ENCODE results near the gene TMEM214.
A peak's percentile ranks its signal among the peaks of the same experiment; 100 is the strongest.

TMEM214 gene

DNA sequence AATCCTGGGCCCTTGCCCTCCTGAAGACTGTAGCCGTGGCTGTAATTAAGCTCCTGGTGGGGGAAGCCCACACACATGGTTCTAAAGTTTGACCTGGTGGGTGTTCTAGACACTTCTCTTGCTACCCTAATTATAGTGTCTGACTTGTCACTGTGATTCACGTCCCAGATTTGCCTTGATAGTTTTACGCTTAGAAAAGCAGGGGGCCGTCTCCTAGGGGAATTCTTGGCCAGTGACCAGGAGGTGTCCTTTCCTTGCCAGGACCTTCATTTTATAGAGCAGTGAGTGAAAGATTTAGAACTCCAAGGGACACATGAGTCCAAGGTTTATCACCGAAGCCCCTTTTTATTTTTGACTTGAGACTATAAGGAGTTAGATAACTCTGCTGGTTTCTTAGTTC lies 9.0 kb downstream of the TMEM214 start:
- H3K27me3 Mint-ChIP-seq = no peaks in the 10 kb centered on the region
- H3K9me3 Mint-ChIP-seq = no peaks in the 10 kb centered on the region
- peaks cover 46% of the 10 kb centered on the region for H3K36me3 Mint-ChIP-seq (ENCODE audit: low read depth)
- peaks cover 24% of the 10 kb centered on the region for H3K4me1 Mint-ChIP-seq (ENCODE audit: low read depth)
- no peak overlapping the region for H3K4me3 Mint-ChIP-seq
- H3K27ac Mint-ChIP-seq = peak overlapping the region; percentile 68

DNA sequence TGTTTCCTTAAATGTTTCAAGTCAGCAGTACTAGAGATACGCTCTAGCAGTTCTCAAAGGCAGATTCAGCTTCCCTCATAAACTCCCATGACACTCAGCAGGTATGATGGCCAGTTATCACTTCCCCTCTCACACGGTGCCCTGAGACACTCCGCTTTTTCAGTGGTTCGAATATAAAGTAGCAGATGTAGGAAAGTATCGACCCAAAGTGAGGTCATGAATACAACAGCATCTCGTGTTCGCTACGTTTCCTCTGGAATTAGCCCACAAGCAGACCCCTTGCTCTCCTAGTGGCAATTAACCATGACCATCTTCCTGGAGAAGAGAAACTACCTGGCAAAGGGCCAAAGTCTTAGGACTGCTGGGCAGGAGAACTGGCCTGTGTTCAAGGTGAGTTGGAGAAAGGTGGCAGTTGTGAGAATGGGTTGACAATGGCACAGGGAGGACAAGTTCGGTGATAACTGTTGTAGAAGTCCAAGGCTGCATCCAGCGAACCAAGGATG lies 9.4 kb downstream of the TMEM214 start:
- H3K27ac Mint-ChIP-seq = no peak overlapping the region
- H3K9me3 Mint-ChIP-seq = no peaks in the 10 kb centered on the region
- H3K27me3 Mint-ChIP-seq = no peaks in the 10 kb centered on the region
- H3K36me3 Mint-ChIP-seq (ENCODE audit: low read depth) = peaks cover 41% of the 10 kb centered on the region
- H3K4me3 Mint-ChIP-seq = no peak overlapping the region
- peaks cover 24% of the 10 kb centered on the region for H3K4me1 Mint-ChIP-seq (ENCODE audit: low read depth)

DNA sequence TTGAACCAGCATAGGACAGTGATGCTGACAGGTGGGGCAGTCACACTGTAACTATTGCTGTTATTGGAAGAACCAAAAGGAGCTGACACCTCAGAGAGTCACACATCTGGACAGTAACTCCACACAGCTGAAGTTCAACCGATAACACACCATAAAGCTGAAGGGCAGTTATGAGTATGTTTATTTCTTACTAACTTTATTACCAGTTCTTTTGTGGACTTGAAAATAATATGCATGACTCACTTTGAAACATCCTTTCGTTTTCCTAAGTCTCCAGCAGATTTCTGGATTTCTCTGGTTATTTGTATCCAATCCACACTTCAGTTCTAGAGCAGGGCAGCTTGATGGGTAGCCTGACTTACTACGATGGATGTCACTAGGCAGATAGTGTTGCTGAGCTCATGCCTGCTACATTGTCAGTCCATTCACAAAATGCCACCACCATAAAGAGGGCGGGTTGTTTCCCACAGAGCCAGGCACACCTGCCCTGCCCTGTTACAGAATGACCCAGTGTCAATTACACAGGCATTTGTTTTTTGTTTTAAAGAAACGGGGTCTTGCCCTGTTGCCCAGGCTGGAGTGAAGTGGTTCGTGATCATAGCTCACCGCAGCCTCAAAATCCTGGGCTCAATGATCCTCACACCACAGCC lies 10.3 kb downstream of the TMEM214 start:
- Mint-ChIP-seq H3K27ac (no peak overlapping the region), H3K4me1 (ENCODE audit: low read depth) (peaks cover 27% of the 10 kb centered on the region), H3K4me3 (no peak overlapping the region), H3K27me3 (no peaks in the 10 kb centered on the region), H3K9me3 (no peaks in the 10 kb centered on the region), H3K36me3 (ENCODE audit: low read depth) (peaks cover 41% of the 10 kb centered on the region)

DNA sequence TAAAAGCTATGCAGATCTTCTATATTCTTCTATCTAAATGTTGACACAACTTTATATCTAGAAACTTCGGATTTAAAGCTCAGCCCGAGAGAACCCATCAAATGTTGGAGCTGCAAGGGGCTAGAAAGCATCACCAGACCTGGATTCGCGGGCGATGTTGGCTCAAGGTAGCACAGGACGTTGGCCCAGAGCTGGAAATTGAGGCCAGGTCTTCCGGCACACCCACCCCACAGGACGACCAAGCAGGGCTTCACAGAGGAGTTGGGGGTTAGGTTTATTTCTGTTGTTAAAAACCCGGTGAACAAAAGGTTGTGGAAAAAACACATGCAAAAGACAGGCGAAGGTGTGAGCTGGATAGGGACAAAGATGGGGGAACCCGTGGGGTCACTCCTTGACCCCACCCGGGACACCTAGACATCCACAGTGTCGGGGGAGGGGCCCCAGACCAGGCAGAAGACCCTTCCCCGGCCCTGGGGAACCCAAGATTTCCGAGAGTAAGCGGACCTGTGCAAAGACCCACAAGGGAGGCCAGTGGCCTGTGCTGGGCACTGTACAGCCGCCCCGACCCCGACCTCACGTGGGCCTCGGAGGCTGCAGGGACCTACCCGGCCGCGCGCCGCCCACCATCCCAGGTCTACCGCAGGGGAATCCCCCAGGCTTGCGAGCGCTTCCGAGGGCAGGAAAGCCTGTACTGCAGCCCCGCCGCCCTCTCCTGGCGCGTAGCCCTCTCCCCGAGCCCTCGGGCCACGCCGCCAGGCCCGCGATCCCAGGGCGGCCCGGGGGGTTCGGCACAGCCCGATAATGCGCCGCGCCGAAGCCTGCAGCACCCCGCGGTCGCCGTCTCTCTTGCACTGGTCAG lies 16.9 kb downstream of the TMEM214 start:
- peaks cover 14% of the 10 kb centered on the region for H3K36me3 Mint-ChIP-seq (ENCODE audit: low read depth)
- H3K27me3 Mint-ChIP-seq = peaks cover 7% of the 10 kb centered on the region
- peak overlapping the region; percentile 88 for H3K4me3 Mint-ChIP-seq
- no peaks in the 10 kb centered on the region for H3K9me3 Mint-ChIP-seq
- H3K27ac Mint-ChIP-seq = peak overlapping the region; percentile 98
- peaks cover 30% of the 10 kb centered on the region for H3K4me1 Mint-ChIP-seq (ENCODE audit: low read depth)

DNA sequence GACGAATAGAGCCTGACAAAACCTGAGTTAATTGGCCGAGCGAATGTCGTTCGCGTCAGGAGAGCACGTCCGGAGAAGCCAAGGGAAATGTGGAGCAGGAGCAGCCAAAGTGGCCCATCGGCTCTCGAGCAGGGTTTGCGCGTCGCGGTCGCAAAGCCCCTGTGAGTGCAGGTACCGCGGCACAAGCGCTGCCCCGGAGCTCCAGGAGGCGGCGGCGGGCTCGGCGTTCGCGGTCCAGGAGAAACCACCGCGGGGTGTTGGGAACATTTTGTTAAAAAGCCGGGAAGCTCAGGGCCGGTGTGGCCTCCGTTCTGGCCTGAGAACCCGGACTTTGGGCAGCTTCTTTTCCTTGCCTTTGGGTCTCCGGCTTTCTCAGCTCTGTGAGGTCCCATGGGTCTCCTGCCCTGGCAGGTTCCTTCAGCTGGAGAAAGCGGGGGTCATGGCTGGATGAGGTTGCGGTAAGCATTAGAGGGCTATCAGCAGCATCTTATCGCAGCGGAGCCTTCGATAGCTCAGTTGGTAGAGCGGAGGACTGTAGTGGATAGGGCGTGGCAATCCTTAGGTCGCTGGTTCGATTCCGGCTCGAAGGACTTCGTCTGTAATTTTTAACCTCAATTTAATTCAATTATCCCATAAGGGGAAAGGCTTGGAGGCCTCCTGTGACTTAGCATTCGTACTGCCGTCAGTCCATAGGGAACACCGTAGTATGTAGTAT lies 17.7 kb downstream of the TMEM214 start:
- H3K27ac Mint-ChIP-seq = peak overlapping the region; percentile 98
- peak overlapping the region; percentile 88 for H3K4me3 Mint-ChIP-seq
- peaks cover 20% of the 10 kb centered on the region for H3K36me3 Mint-ChIP-seq (ENCODE audit: low read depth)

DNA sequence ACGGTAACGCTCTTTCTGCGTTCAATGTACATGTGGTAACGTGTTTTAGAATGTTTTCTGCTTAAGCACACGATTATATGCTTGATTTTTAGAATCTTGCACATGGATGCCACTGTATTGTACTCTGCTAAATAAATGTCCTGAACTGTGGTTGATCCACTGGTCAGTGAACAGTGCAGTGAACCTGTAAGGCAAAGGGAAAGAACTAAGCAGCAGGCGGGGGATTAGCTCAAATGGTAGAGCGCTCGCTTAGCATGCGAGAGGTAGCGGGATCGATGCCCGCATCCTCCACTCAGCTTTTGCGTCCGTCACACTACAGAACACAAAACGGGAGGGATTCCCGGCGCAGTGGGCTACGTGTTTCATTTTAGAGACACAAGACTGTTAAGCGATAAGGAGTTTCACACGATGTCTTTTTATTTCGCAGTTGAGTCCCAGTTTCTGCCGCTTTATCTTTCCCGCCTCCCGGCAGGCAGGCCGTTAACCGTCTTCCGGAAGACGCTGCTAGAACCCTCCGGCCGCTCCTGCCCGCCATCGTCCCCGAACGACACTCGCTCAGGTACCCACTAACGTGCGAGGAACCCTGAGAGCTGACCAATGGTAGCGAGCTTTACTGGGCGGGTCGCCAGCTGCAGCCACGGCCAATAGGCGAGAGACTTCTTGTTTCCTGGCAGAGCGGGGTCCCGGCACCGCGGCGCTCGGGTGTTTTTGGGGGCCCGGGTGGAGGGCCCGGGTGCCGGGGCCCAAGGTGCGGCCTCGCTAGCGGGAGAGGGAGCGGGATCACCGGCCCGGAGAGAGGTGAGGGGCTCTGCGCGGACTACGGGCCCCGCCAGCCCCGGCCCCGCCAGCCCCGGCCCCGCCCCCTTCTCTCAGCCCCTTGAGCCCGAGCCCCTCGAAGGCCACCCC lies 18.5 kb downstream of the TMEM214 start, which contains the start of gene AGBL5:
Gene AGBL5 (plus strand): TSS at position 673 of the 906 bp plus-strand sequence. CDS start 1,291 bp downstream, outside the sequence.
- H3K4me1 Mint-ChIP-seq (ENCODE audit: low read depth) = peaks cover 30% of the 10 kb centered on the region
- no peaks in the 10 kb centered on the region for H3K9me3 Mint-ChIP-seq
- peak within 1 kb of the TSS; percentile 88 for H3K4me3 Mint-ChIP-seq
- H3K36me3 Mint-ChIP-seq (ENCODE audit: low read depth) = peaks cover 27% of the 10 kb centered on the region
- H3K27ac Mint-ChIP-seq = peak within 1 kb of the TSS; percentile 98
- peaks cover 7% of the 10 kb centered on the region for H3K27me3 Mint-ChIP-seq

More for the DNA sequence above, 17.7 kb downstream of the TMEM214 start:
- Mint-ChIP-seq H3K9me3 (no peaks in the 10 kb centered on the region), H3K4me1 (ENCODE audit: low read depth) (peaks cover 30% of the 10 kb centered on the region), H3K27me3 (peaks cover 7% of the 10 kb centered on the region)

DNA sequence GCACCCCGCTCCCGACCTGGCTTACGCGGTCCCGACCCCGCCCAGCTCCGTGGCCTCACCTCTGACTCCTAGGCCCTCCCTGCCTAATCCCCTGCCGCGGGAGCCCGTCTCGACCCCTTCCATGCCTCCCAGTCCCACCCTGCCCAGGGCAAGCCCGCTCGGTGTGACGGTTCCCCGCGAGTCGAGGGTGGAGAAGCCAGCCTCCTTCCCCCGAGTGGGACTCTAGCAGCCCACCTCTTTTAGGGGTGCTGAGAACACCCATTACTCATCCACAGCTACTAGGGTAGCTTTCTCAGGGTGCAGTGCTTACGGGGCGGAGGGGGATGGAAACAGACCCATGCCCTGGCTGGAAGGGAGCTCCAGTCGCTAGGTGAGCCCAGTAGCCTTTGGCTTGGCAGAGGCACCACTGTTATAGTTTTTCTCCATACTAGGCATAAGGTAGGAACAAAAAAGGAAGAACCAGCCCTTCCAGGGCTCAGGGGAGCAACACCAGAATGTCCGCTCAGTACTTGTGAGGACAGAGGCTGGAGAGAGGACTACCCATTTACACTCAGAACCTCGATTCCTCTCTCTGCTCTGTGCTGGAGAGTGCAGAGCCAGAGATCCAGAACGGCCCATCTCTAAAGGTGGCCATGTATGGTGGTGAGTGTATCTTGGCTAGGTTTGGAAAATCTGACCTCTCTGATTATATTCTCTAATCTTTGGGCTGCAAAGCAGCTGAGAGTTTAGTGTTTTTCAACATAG lies 19.3 kb downstream of the TMEM214 start:
- Mint-ChIP-seq H3K4me1 (ENCODE audit: low read depth) (peaks cover 30% of the 10 kb centered on the region), H3K4me3 (peak overlapping the region; percentile 88), H3K9me3 (no peaks in the 10 kb centered on the region), H3K36me3 (ENCODE audit: low read depth) (peaks cover 31% of the 10 kb centered on the region), H3K27ac (peak overlapping the region; percentile 53), H3K27me3 (peaks cover 7% of the 10 kb centered on the region)

DNA sequence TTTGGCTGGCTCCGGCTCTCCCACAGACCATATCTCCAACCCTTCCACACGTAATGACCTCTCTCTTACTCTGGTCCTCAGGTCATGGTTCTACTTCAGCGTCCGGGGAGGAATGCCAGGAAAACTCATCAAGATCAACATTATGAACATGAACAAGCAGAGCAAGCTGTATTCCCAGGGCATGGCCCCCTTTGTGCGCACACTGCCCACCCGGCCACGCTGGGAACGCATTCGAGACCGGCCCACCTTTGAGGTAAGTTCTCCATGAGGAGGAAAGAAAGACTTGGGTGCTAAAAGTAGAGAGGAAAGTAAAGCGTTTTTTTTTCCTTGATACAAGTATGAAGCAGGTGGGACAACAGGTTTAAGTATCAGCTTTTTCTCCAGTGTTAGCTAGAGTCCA lies 20.6 kb downstream of the TMEM214 start:
- H3K4me3 Mint-ChIP-seq = peak overlapping the region; percentile 88
- H3K9me3 Mint-ChIP-seq = no peaks in the 10 kb centered on the region
- no peak overlapping the region for H3K27ac Mint-ChIP-seq
- H3K27me3 Mint-ChIP-seq = peaks cover 7% of the 10 kb centered on the region
- peaks cover 27% of the 10 kb centered on the region for H3K4me1 Mint-ChIP-seq (ENCODE audit: low read depth)
- peaks cover 31% of the 10 kb centered on the region for H3K36me3 Mint-ChIP-seq (ENCODE audit: low read depth)

DNA sequence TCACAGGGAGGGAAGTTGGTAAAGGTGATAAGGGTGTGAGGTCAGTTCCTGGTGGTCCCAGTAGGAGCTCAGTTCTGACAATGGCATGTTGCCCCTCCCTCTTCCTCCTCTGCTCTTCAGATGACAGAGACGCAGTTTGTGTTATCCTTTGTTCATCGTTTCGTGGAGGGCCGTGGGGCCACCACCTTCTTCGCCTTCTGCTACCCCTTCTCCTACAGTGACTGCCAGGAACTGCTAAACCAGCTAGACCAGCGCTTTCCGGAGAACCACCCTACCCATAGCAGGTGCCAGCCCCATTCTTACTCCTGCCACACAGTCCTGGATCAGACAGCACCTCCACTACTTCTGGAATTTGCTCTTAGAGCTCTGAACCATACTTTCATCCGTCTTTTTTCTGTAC lies 21.0 kb downstream of the TMEM214 start:
- H3K27ac Mint-ChIP-seq = no peak overlapping the region
- peaks cover 7% of the 10 kb centered on the region for H3K27me3 Mint-ChIP-seq
- H3K36me3 Mint-ChIP-seq (ENCODE audit: low read depth) = peaks cover 31% of the 10 kb centered on the region
- no peak overlapping the region for H3K4me3 Mint-ChIP-seq
- H3K4me1 Mint-ChIP-seq (ENCODE audit: low read depth) = peaks cover 27% of the 10 kb centered on the region
- H3K9me3 Mint-ChIP-seq = no peaks in the 10 kb centered on the region

DNA sequence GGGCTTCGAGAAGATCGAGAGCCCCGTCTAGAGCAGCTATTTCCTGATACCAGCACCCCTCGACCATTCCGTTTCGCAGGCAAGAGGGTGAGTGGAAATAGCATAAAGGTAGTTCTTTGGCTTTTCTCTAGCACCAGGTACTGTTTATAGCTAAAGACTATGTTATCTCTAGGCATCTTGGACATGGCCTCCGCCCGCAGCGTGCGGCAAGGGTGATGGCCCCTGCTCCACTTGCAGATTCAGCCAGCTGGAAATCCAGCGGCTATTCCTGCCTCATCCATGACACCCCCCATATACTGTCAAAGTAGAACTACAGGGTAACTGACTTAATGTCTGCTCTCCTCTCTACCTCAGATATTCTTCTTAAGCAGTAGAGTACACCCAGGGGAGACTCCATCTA lies 22.0 kb downstream of the TMEM214 start:
- Mint-ChIP-seq H3K4me3 (no peak overlapping the region), H3K36me3 (ENCODE audit: low read depth) (peaks cover 34% of the 10 kb centered on the region), H3K27ac (no peak overlapping the region), H3K4me1 (ENCODE audit: low read depth) (peaks cover 20% of the 10 kb centered on the region), H3K9me3 (no peaks in the 10 kb centered on the region), H3K27me3 (peaks cover 7% of the 10 kb centered on the region)

DNA sequence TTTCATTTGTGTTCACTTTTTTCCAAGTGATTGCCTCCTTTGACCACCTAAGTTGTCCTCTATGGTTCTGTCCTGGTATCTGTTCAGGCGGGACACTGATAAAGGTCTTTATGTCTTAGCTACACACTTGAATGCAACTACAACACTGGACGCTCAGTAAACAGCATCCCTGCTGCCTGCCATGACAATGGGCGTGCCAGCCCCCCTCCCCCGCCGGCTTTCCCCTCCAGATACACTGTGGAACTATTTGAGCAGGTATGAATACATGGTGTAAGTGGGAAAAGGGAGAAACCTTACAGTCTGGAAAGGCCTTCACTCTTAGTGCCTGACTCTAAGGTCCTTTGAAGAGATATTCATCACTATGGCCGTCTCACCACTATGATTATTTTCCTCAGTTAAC lies 24.4 kb downstream of the TMEM214 start:
- Mint-ChIP-seq H3K27me3 (no peaks in the 10 kb centered on the region), H3K27ac (no peak overlapping the region), H3K4me3 (no peak overlapping the region), H3K9me3 (no peaks in the 10 kb centered on the region), H3K4me1 (ENCODE audit: low read depth) (peaks cover 4% of the 10 kb centered on the region), H3K36me3 (ENCODE audit: low read depth) (peaks cover 34% of the 10 kb centered on the region)

DNA sequence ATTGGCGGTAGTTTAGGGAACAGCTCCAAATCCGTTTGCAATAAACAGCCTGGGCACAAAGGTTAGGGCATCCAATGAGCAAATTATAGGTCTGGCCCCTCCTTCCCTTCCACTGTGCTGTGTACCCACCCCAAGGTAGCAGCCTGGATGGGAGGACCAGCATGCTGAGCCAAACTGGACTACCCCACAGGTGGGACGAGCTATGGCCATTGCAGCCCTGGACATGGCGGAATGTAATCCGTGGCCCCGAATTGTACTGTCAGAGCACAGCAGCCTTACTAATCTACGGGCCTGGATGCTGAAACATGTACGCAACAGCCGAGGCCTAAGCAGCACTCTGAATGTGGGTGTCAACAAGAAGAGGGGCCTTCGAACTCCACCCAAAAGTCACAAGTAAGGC lies 25.4 kb downstream of the TMEM214 start:
- Mint-ChIP-seq H3K36me3 (ENCODE audit: low read depth) (peaks cover 43% of the 10 kb centered on the region), H3K27ac (no peak overlapping the region), H3K4me1 (ENCODE audit: low read depth) (no peaks in the 10 kb centered on the region), H3K9me3 (no peaks in the 10 kb centered on the region), H3K27me3 (no peaks in the 10 kb centered on the region), H3K4me3 (no peak overlapping the region)

DNA sequence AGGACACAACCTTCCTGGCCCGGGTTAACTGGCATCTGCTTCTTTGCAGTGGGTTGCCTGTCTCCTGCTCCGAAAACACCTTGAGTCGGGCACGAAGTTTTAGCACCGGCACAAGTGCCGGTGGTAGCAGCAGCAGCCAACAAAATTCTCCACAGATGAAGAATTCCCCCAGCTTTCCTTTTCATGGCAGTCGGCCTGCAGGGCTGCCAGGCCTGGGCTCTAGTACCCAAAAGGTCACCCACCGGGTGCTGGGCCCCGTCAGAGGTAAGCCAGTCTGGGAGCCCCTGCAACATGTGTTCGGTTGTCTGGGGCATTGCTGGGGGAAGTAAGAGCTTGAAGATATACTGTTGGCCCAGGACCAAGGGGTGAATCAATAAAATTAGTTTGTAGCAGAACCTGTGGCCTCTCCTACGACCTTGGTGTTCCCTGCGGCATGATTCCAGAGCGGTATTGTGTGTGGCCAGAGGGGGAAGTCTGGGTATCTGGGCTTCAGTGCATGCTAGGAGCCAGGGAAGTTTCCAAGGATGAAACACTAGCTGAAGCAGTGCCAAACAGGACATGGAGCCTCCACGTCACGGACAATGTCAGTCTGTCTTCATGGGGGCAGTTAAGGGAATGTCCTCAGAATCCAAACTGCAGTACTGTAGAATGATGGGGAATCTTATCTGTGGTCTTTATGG lies 26.5 kb downstream of the TMEM214 start:
- no peak overlapping the region for H3K4me3 Mint-ChIP-seq
- no peaks in the 10 kb centered on the region for H3K9me3 Mint-ChIP-seq
- H3K27ac Mint-ChIP-seq = no peak overlapping the region
- H3K27me3 Mint-ChIP-seq = no peaks in the 10 kb centered on the region
- peaks cover 44% of the 10 kb centered on the region for H3K36me3 Mint-ChIP-seq (ENCODE audit: low read depth)
- H3K4me1 Mint-ChIP-seq (ENCODE audit: low read depth) = no peaks in the 10 kb centered on the region

Measured in stimulated activated naive CD8-positive, alpha-beta T cell treated with anti-CD3 and anti-CD28 coated beads, Interleukin-15, Interleukin-2, amounts not matched to agents 100 ng/mL and 50 ng/mL, for 24 hours (primary cell).